IPS-NIHi7 (cell line): Measurements from ENCODE around the gene VPS11.
"Not testable (repeated sequence)": the region's sequence is repeated elsewhere in the genome, so short reads cannot be mapped to it uniquely, and the experiment has no call there.

Experiments
- DNase-seq: peaks from one replicate; pipeline ENCODE4 v3.0.0; 2012; ENCODE audit warnings: mixed read lengths; ENCODE audit errors: extremely low spot score

The VPS11 gene

GRCh38 chr11:119067371-119068222 is at the start of gene VPS11:
TSS of gene VPS11 (plus strand) at chr11:119067818. CDS start at chr11:119067824, 6 bp downstream.
- peak; percentile 99 for DNase-seq

- DNase-seq: peak; percentile 92
Measured at GRCh38 chr11:119018074-119018938, 49.3 kb upstream of the VPS11 start, which contains the start of the genes RPS25 and TRAPPC4. TSS of gene RPS25 (minus strand) at chr11:119018343. CDS start at chr11:119018284, 59 bp downstream. TSS of gene TRAPPC4 (plus strand) at chr11:119018766. CDS start at chr11:119018796, 30 bp downstream.

- no peak for DNase-seq
Measured at GRCh38 chr11:119019996-119020395, 47.6 kb upstream of the VPS11 start.

- no peak for DNase-seq
Measured at GRCh38 chr11:119021631-119022030, 46.0 kb upstream of the VPS11 start.

- DNase-seq: no peak
Measured at GRCh38 chr11:119023741-119024140, 43.9 kb upstream of the VPS11 start.

- no peak for DNase-seq
Measured at GRCh38 chr11:119024430-119025098, 43.1 kb upstream of the VPS11 start.

- no peak for DNase-seq
Measured at GRCh38 chr11:119025099-119025473, 42.5 kb upstream of the VPS11 start.

- no peak for DNase-seq
Measured at GRCh38 chr11:119025541-119025940, 42.1 kb upstream of the VPS11 start.

GRCh38 chr11:119025978-119026766 is 41.4 kb upstream of the VPS11 start:
- DNase-seq: no peak

- DNase-seq: no peak
Measured at GRCh38 chr11:119026970-119027369, 40.6 kb upstream of the VPS11 start.

GRCh38 chr11:119027561-119028345 is 39.9 kb upstream of the VPS11 start:
- no peak for DNase-seq

- DNase-seq: no peak
Measured at GRCh38 chr11:119028346-119029068, 39.1 kb upstream of the VPS11 start.

- DNase-seq: no peak
Measured at GRCh38 chr11:119029069-119029339, 38.6 kb upstream of the VPS11 start.

- DNase-seq: no peak
Measured at GRCh38 chr11:119029340-119030028, 38.1 kb upstream of the VPS11 start.

GRCh38 chr11:119030029-119030328 is 37.6 kb upstream of the VPS11 start:
- no peak for DNase-seq

GRCh38 chr11:119030329-119031047 is 37.1 kb upstream of the VPS11 start, which contains the start of gene SLC37A4:
TSS of gene SLC37A4 (minus strand) at chr11:119030877.
- DNase-seq: peak; percentile 98

GRCh38 chr11:119031912-119032280 is 35.7 kb upstream of the VPS11 start:
- DNase-seq: no peak

- not testable (repeated sequence) for DNase-seq
Measured at GRCh38 chr11:119033421-119033820, 34.2 kb upstream of the VPS11 start.

- no peak for DNase-seq
Measured at GRCh38 chr11:119034813-119035212, 32.8 kb upstream of the VPS11 start.
